GM23338 (cell line): ENCODE measurements around the gene MRPL30. TPM values are rescaled to one million over a fixed set of nuclear protein-coding genes. Genes with fewer than 3 reads are reported as not detected.
A peak's percentile ranks its signal among the peaks of the same experiment; 100 is the strongest.

ENCODE experiments used
- ATAC-seq: fragments of 200-7000 bp; cut with Tn5 transposase; 3 replicates; pipeline ENCODE4 v1.9.1; 2020
- DNase-seq: peaks from one replicate; pipeline ENCODE4 v3.0.0-alpha.2; 2015; ENCODE audit warnings: low spot score
- H2AFZ ChIP-seq: fragments of 200-600 bp; sonication (generic); 2 replicates; pipeline ENCODE4 v1.8.0; 2016; ENCODE audit warnings: antibody characterized with exemption, mild to moderate bottlenecking, moderate library complexity
- H3F3A ChIP-seq: fragments of 200-600 bp; sonication (generic); replicated peaks from 2 replicates; pipeline ENCODE4 v1.8.0; 2017; ENCODE audit warnings: antibody characterized with exemption, mixed run types, low read depth
- H3K27ac ChIP-seq: fragments of 200-600 bp; sonication (generic); 2 replicates; pipeline ENCODE4 v1.6.1; 2016; ENCODE audit warnings: low read depth
- H3K27me3 ChIP-seq: fragments of 200-600 bp; sonication (generic); 2 replicates; pipeline ENCODE4 v1.8.0; 2016; ENCODE audit warnings: mild to moderate bottlenecking, mixed run types, moderate library complexity; ENCODE audit not compliant: insufficient read depth
- H3K36me3 ChIP-seq: fragments of 200-600 bp; sonication (generic); 2 replicates; pipeline ENCODE4 v1.8.0; 2016; ENCODE audit warnings: mild to moderate bottlenecking; ENCODE audit not compliant: insufficient read depth
- H3K4me1 ChIP-seq: fragments of 200-600 bp; sonication (generic); 2 replicates; pipeline ENCODE4 v1.8.0; 2016; ENCODE audit warnings: mild to moderate bottlenecking, moderate library complexity; ENCODE audit not compliant: insufficient read depth
- H3K4me2 ChIP-seq: fragments of 200-600 bp; sonication (generic); 2 replicates; pipeline ENCODE4 v1.7.1; 2017; ENCODE audit warnings: mixed run types
- H3K4me3 ChIP-seq: fragments of 200-600 bp; sonication (generic); 2 replicates; pipeline ENCODE4 v1.6.1; 2016; ENCODE audit warnings: mixed run types
- H3K79me2 ChIP-seq: fragments of 200-600 bp; sonication (generic); replicated peaks from 2 replicates; pipeline ENCODE4 v1.8.0; 2017; ENCODE audit warnings: mild to moderate bottlenecking; ENCODE audit not compliant: insufficient read depth
- H3K9me2 ChIP-seq: fragments of 200-600 bp; sonication (generic); 2 replicates; pipeline ENCODE4 v1.8.0; 2017; ENCODE audit not compliant: insufficient read depth
- H4K20me1 ChIP-seq: fragments of 200-600 bp; sonication (generic); replicated peaks from 2 replicates; pipeline ENCODE4 v1.8.0; 2017; ENCODE audit warnings: mild to moderate bottlenecking; ENCODE audit not compliant: insufficient read depth
- H3K27ac Mint-ChIP-seq: 2 replicates; pipeline ENCODE4 v1.8.0; 2020; ENCODE audit warnings: inconsistent platforms, mild to moderate bottlenecking, moderate library complexity, mixed read lengths
- H3K27me3 Mint-ChIP-seq: 3 replicates; pipeline ENCODE4 v1.8.0; 2022; ENCODE audit warnings: low read depth, mild to moderate bottlenecking, moderate library complexity, mixed read lengths, inconsistent platforms; ENCODE audit not compliant: insufficient read depth, poor library complexity
- H3K36me3 Mint-ChIP-seq: 3 replicates; pipeline ENCODE4 v1.8.0; 2021; ENCODE audit warnings: low read depth, mild to moderate bottlenecking, inconsistent platforms, moderate library complexity, mixed read lengths
- H3K4me1 Mint-ChIP-seq: 3 replicates; pipeline ENCODE4 v1.8.0; 2020; ENCODE audit warnings: mild to moderate bottlenecking, inconsistent platforms, mixed read lengths
- H3K4me3 Mint-ChIP-seq: 3 replicates; pipeline ENCODE4 v1.8.0; 2021; ENCODE audit warnings: moderate library complexity, mild to moderate bottlenecking, inconsistent platforms, mixed read lengths
- H3K9me3 Mint-ChIP-seq: 3 replicates; pipeline ENCODE4 v1.8.0; 2020; ENCODE audit warnings: moderate library complexity, mild to moderate bottlenecking, inconsistent platforms, mixed read lengths
- CREB1 ChIP-seq: fragments of 250-450 bp; sonication (Bioruptor Pico); IDR thresholded peaks from 2 replicates; pipeline ENCODE4 v1.5.0; 2020; ENCODE audit warnings: low read depth, mild to moderate bottlenecking, moderate library complexity
- EZH2phosphoT487 ChIP-seq: fragments of 200-600 bp; sonication (generic); IDR thresholded peaks from one replicate; pipeline ENCODE4 v1.8.1; 2018; ENCODE audit warnings: antibody characterized with exemption; ENCODE audit not compliant: unreplicated experiment
- NANOG ChIP-seq: IDR thresholded peaks from 2 replicates; pipeline ENCODE4 v1.6.1; 2016; ENCODE audit warnings: antibody characterized with exemption, borderline replicate concordance
- ZNF114 ChIP-seq: fragments of 250-450 bp; sonication (Bioruptor Pico); IDR thresholded peaks from 2 replicates; pipeline ENCODE4 v1.5.0; 2020; ENCODE audit warnings: mild to moderate bottlenecking, moderate library complexity
- polyA plus RNA-seq: library from polyadenylated mRNA; unstranded; fragments of >200 nt; fragmentation: Nextera tagmentation; extraction: Ambion mirVana; gene quantifications from 2 replicates; pipeline ENCODE4 v1.2.1, GENCODE V29; 2016
- total RNA-seq: library from RNA; depleted of rRNA; stranded (reverse); fragments of >200 nt; shearing (Covaris generic); gene quantifications from 2 replicates; pipeline ENCODE4 v1.2.3, GENCODE V29; 2014
- TF ChIP-seq, protein P1 (sequence below), 2 experiments: fragments of 200-600 bp in 1 of 2; sonication (generic) in 1 of 2; conservative IDR thresholded peaks; 2 replicates each; pipeline versions ENCODE4 v1.5.1 to v1.6.1; 2016 to 2017; ENCODE audit warnings: antibody characterized with exemption in 2 of 2, low read depth in 2 of 2, mild to moderate bottlenecking in 2 of 2, moderate library complexity in 1 of 2

Gene MRPL30
- total and polyA plus RNA-seq, 2 experiments from 2014 or later, result 51.4 to 53.7 TPM

DNA sequence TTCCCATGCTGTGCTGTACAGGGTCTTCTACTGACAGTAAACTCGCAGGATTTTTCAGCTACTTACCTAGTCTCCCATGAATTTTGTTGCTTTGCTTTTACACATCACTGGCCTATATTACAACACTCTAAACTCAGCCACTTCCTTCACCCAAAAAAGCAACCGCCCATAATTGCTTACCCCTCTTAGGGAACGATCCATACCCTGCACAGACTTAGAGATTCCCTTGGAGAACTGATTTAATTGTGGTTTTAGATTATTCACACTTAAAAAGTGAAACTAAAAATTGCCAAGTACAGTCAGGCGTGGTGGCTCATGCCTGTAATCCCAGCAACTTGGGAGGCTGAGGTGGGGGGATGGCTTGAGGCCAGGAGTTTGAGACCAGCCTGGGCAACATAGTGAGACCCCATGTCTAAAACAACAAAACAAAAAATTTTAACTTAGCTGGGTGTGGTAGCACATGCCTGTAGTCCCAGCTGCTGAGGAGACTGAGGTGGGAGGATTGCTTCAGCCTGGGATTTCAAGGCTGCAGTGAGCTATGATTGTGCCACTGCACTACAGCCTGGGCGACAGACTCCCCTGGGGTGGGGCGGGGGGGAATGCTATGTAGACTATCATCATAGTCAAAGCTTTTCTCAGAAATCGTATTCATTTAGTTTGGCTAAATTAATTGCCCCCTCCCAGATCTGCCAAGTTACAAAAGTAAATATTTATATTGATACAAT lies 19.3 kb downstream of the MRPL30 start:
- ATAC-seq (no peak), DNase-seq (no peak)
- Mint-ChIP-seq H3K27ac (no peak overlapping the region), H3K4me1 (no peaks in the 10 kb centered on the region), H3K36me3 (peaks cover 58% of the 10 kb centered on the region), H3K4me3 (no peak overlapping the region), H3K27me3 (peaks cover 7% of the 10 kb centered on the region), H3K9me3 (peaks cover 32% of the 10 kb centered on the region)
- no peaks in the 10 kb centered on the region for H3K27me3 ChIP-seq
- no peaks in the 10 kb centered on the region; the same call in 1 of the 2 replicates for H3K9me2 ChIP-seq
- H3K27ac ChIP-seq, result no peak overlapping the region
- H4K20me1 ChIP-seq, result 0 out of 2 replicates have a peak, but pooled peaks cover 4% of the 10 kb centered on the region
- no peak overlapping the region for H3K4me2 ChIP-seq
- no peaks in the 10 kb centered on the region for H3K79me2 ChIP-seq
- no peaks in the 10 kb centered on the region for H3F3A ChIP-seq
- no peak for TF ChIP-seq ZNF114
- no peak for TF ChIP-seq NANOG
- no peak for TF ChIP-seq CREB1
- peaks cover 27% of the 10 kb centered on the region for H3K36me3 ChIP-seq
- H2AFZ ChIP-seq, result no peak overlapping the region
- H3K4me1 ChIP-seq, result no peaks in the 10 kb centered on the region
- H3K4me3 ChIP-seq, result no peak overlapping the region

DNA sequence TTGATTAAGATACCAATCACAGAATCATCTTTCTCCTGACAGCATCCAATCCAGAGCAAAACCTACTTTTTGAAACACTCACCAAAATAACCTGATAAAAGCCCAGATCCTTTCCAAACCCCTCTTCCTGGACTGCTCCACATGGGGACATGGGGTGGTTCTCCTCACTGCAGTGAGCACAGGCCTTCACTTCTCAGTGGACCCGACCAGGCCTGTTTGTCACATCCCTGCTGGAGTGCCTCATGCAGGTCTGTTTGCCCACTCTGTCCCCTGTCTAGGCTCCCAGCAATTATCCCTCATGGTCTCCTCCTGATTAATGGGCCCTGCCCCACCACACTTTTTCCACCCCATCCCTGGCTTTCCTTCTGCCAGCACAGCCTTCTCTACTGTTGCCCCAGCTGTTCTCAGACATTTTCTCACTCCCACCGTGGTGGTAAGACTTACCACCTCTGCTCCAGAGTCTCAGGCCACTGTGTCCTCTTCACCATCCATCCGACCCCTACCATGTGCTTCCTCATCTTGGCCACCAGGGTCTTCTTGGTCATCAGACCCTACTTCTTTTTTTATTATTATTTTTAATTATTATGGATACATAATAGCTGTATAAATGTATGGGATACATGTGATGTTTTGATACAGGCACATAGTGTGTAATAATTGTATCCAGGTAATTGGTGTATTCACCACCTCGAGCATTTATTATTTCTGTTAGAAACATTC lies 21.1 kb downstream of the MRPL30 start:
- Mint-ChIP-seq H3K27ac (no peak overlapping the region), H3K36me3 (peaks cover 62% of the 10 kb centered on the region), H3K9me3 (peaks cover 50% of the 10 kb centered on the region), H3K4me3 (no peak overlapping the region), H3K4me1 (peaks cover 2% of the 10 kb centered on the region; the same call in 1 of the 3 replicates), H3K27me3 (peaks cover 14% of the 10 kb centered on the region)
- Histone ChIP-seq H3K4me1 (no peaks in the 10 kb centered on the region), H3K9me2 (no peaks in the 10 kb centered on the region; the same call in 1 of the 2 replicates), H3F3A (no peaks in the 10 kb centered on the region), H2AFZ (no peak overlapping the region), H3K4me3 (no peak overlapping the region), H4K20me1 (no peaks in the 10 kb centered on the region), H3K79me2 (no peaks in the 10 kb centered on the region), H3K27me3 (no peaks in the 10 kb centered on the region), H3K36me3 (peaks cover 21% of the 10 kb centered on the region; the same call in 1 of the 2 replicates), H3K27ac (no peak overlapping the region), H3K4me2 (no peak overlapping the region)
- TF ChIP-seq, protein P1, sequence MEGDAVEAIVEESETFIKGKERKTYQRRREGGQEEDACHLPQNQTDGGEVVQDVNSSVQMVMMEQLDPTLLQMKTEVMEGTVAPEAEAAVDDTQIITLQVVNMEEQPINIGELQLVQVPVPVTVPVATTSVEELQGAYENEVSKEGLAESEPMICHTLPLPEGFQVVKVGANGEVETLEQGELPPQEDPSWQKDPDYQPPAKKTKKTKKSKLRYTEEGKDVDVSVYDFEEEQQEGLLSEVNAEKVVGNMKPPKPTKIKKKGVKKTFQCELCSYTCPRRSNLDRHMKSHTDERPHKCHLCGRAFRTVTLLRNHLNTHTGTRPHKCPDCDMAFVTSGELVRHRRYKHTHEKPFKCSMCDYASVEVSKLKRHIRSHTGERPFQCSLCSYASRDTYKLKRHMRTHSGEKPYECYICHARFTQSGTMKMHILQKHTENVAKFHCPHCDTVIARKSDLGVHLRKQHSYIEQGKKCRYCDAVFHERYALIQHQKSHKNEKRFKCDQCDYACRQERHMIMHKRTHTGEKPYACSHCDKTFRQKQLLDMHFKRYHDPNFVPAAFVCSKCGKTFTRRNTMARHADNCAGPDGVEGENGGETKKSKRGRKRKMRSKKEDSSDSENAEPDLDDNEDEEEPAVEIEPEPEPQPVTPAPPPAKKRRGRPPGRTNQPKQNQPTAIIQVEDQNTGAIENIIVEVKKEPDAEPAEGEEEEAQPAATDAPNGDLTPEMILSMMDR (conservative IDR thresholded peaks at IDR 0.05; ENCODE audit: low read depth in 2 of 2), result peak in 1 of 2 experiments; percentile 24; a peak in 2 of 4 replicates
- no peak for TF ChIP-seq EZH2phosphoT487
- peak; percentile 13 for DNase-seq
- no peak for ATAC-seq

DNA sequence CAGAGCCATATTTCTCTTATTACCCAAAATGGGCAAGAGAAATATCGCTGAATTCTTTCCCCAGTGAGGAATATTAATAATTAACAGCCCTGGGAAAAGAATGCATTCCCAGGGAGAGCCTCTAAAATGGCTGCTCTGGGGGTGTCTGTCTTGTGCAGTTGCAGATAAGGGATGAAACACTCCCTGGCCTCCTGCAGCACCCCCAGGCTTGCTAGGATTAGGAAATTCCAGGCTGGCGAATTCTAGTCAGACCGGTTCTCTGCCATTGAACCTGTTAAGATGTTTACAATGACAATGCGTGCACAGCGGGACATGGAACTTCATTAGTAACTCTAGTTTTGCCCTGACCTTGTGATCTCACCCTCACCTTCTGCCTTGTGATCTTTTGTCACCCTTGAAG lies 24.5 kb downstream of the MRPL30 start:
- Histone ChIP-seq H3K27me3 (no peaks in the 10 kb centered on the region), H3K79me2 (no peaks in the 10 kb centered on the region), H3K27ac (no peak overlapping the region), H3K4me1 (no peaks in the 10 kb centered on the region), H3K4me3 (no peak overlapping the region), H3K4me2 (no peak overlapping the region), H3F3A (no peaks in the 10 kb centered on the region), H3K36me3 (peaks cover 21% of the 10 kb centered on the region; the same call in 1 of the 2 replicates), H4K20me1 (no peaks in the 10 kb centered on the region), H2AFZ (no peak overlapping the region), H3K9me2 (peaks cover 3% of the 10 kb centered on the region; the same call in 1 of the 2 replicates)
- DNase-seq, result peak; percentile 73
- no peak for ATAC-seq
- peak overlapping the region; percentile 96 for H3K27ac Mint-ChIP-seq
- peaks cover 79% of the 10 kb centered on the region for H3K36me3 Mint-ChIP-seq
- peaks cover 73% of the 10 kb centered on the region for H3K9me3 Mint-ChIP-seq
- H3K27me3 Mint-ChIP-seq, result peaks cover 10% of the 10 kb centered on the region
- no peak for TF ChIP-seq ZNF114
- TF ChIP-seq CREB1, result 0 out of 2 replicates have a peak, but pooled peaks have one; percentile 2
- no peak overlapping the region for H3K4me3 Mint-ChIP-seq
- peaks cover 2% of the 10 kb centered on the region; the same call in 1 of the 3 replicates for H3K4me1 Mint-ChIP-seq
